ENCODE measurements around the gene PFN3. TPM values are rescaled to one million over a fixed set of nuclear protein-coding genes. Genes with fewer than 3 reads are reported as not detected.
"Not testable (repeated sequence)": the region's sequence is repeated elsewhere in the genome, so short reads cannot be mapped to it uniquely, and the experiment has no call there.

PFN3 gene
- total and polyA plus RNA-seq, 9 donors: not detected

GRCh38 chr5:177425801-177426565 is 25.5 kb upstream of the PFN3 start:
- Histone ChIP-seq H3K4me1 (ENCODE audit: insufficient read depth) (peaks cover 11% of the 10 kb centered on the region), H3K9me3 (no peaks in the 10 kb centered on the region), H3K4me3 (peak overlapping the region; percentile 45), H3K36me3 (no peaks in the 10 kb centered on the region), H3K27ac (peak overlapping the region; percentile 88 to 91), H3K27me3 (no peaks in the 10 kb centered on the region)
- intact Hi-C loops (cut with DNase I): no loop called here
- 0 to 1% (median 0%) methylated on average over 49 to 52 of the region's 52 CpGs for WGBS, 3 donors
- DNase-seq: peak; percentile 99 to 100 (median 100)
- peak; percentile 71 for TF ChIP-seq POLR2A (IDR thresholded peaks at IDR 0.05)
- no peak for TF ChIP-seq CTCF (IDR thresholded peaks at IDR 0.05)
- TF ChIP-seq EP300 (IDR thresholded peaks at IDR 0.05): peak; percentile 74

DNA sequence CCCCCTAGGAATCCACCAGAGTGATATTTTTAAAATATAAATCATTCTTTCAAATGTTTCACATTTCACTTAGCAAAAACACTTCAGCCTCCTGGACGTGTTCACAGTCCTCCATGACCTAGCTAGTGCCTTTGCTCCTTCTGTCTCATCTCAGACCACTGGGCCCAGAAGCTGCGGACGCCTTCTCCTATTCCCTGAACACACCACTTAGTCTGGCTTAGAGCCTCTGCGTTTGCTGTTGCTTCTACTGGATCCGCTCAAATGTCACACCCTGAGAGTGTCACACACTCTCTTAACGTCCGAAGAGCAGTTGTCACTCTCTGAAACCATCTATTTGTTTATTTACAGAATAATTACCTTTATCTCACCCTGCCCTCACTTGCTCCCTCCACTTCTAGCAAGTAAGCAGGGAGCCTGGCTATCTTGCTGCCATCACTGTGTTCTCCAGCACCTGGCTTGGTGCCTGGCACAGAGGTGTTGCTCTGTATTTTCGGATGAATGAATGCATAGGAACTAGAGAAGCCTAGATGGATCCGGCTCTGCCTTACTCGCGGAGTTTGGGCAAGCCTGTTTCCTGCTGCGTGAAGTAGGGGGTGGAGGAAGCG is 24.8 kb upstream of the PFN3 start:
- 52 to 60% (median 59%) methylated on average over 13 of the region's 13 CpGs for WGBS, 3 donors
- Histone ChIP-seq H3K27ac (peak overlapping the region; percentile 88 to 91), H3K27me3 (no peaks in the 10 kb centered on the region), H3K36me3 (no peaks in the 10 kb centered on the region), H3K9me3 (no peaks in the 10 kb centered on the region), H3K4me1 (ENCODE audit: insufficient read depth) (peaks cover 11% of the 10 kb centered on the region), H3K4me3 (peak overlapping the region; percentile 45)
- TF ChIP-seq CTCF (IDR thresholded peaks at IDR 0.05) (no peak), POLR2A (IDR thresholded peaks at IDR 0.05) (no peak), EP300 (IDR thresholded peaks at IDR 0.05) (no peak)
- no peak for DNase-seq
- intact Hi-C loops (cut with DNase I): no loop called here

GRCh38 chr5:177423671-177424070 is 23.2 kb upstream of the PFN3 start:
- no peak for DNase-seq
- Histone ChIP-seq H3K27ac (no peak overlapping the region), H3K9me3 (no peaks in the 10 kb centered on the region), H3K4me1 (ENCODE audit: insufficient read depth) (peaks cover 11% of the 10 kb centered on the region), H3K27me3 (no peaks in the 10 kb centered on the region), H3K4me3 (no peak overlapping the region), H3K36me3 (no peaks in the 10 kb centered on the region)
- WGBS, 3 donors: 82 to 95% (median 87%) methylated on average over 2 of the region's 2 CpGs
- no peak for TF ChIP-seq CTCF (IDR thresholded peaks at IDR 0.05)
- no peak for TF ChIP-seq EP300 (IDR thresholded peaks at IDR 0.05)
- TF ChIP-seq POLR2A (IDR thresholded peaks at IDR 0.05): no peak
- intact Hi-C loops (cut with DNase I): no loop called here

DNA sequence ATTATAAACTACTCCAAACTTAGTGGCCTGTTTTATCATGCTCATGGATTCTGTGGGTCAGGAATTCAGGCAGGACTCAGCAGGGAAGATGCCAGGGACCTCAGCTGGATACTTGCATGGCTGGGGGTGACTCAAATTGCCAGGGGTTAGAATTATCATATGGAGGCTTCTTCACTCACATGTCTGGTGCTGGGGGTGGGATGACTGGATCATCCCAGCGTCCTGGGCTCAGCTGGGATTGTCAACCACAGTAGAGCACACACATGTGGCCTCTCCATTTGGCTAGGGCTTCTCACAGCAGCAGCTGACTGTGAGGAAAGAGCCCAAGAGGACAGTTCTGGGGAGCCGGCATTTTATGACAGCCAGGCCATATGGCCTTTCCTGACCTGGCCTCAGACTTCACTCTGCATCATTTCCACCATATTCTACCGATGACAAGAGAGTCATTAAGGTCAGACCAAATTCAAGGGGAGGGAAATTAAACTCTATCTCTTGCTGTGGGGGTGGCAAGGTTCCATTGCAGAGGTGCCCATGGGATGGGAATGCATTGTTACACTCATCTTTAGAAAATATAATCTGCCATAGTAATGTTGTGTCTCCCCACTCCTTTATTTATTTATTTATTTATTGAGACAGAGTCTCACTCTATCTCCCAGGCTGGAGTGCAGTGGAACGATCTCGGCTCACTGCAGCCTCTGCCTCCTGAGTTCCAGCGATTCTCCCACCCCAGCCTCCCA is 20.8 kb upstream of the PFN3 start:
- 59 to 70% (median 69%) methylated on average over 6 of the region's 6 CpGs for WGBS, 3 donors
- Histone ChIP-seq H3K9me3 (no peaks in the 10 kb centered on the region), H3K27ac (no peak overlapping the region), H3K4me3 (no peak overlapping the region), H3K36me3 (no peaks in the 10 kb centered on the region), H3K27me3 (no peaks in the 10 kb centered on the region), H3K4me1 (ENCODE audit: insufficient read depth) (peaks cover 4% of the 10 kb centered on the region)
- TF ChIP-seq EP300 (IDR thresholded peaks at IDR 0.05) (no peak), POLR2A (IDR thresholded peaks at IDR 0.05) (no peak), CTCF (IDR thresholded peaks at IDR 0.05) (no peak)
- intact Hi-C loops (cut with DNase I): no loop called here
- DNase-seq: no peak

DNA sequence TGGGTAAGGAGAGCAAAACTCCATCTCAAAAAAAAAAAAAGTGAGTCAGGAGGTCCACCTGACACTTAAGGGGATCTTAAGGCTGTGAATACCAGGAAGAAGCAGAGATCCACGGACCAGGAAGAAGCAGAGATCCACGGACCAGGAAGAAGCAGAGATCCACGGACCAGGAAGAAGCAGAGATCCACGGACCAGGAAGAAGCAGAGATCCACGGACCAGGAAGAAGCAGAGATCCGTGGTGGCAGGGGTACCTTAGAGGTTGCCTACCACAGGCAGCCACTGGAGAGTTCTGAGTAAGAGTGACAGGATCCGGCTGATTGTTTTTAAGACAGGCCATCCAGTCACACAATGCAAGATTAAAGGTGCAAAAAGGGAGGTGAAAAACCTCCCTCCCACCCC is 20.0 kb upstream of the PFN3 start:
- H3K27ac ChIP-seq; H3K9me3 ChIP-seq; DNase-seq; H3K4me1 ChIP-seq (ENCODE audit: insufficient read depth); H3K36me3 ChIP-seq; H3K4me3 ChIP-seq; intact Hi-C loops (cut with DNase I); H3K27me3 ChIP-seq: not testable (repeated sequence)
- WGBS, 3 donors: 71 to 83% (median 80%) methylated on average over 7 of the region's 7 CpGs

Data from ovary (tissue), 9 donors.